GM18526 (cell line): ENCODE data around the gene RTF1.

Experiments
- POLR2A ChIP-seq: IDR thresholded peaks from 3 replicates; pipeline ENCODE4 v1.6.1; 2011; ENCODE audit not compliant: insufficient read length; ENCODE audit errors: extremely low read depth

RTF1 gene

DNA sequence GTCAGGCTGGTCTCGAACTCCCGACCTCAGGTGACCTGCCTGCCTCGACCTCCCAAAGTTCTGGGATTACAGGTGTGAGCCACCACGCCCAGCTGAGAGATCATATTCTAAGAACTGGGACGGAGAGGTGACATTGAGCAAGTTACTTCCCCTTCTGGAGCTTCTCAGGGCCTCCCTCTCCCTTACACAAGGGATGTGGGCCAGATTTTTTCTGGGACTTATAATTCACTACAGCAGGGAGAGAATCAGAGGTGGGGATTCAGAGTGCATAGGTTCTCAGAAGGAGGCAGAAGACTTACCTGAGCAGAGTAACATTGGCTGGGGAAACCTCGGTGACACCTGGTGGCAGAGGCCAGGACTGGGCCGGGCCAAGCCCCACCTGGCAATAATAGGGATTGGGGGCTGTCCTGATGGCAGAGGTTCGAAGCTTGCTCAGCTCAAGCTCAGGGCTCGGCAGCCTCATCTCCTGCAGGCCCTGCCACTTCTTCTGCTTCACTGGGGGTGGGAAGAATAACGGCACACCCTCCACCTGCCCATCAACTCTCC is 90.0 kb downstream of the RTF1 start:
- TF ChIP-seq POLR2A, result no peak

DNA sequence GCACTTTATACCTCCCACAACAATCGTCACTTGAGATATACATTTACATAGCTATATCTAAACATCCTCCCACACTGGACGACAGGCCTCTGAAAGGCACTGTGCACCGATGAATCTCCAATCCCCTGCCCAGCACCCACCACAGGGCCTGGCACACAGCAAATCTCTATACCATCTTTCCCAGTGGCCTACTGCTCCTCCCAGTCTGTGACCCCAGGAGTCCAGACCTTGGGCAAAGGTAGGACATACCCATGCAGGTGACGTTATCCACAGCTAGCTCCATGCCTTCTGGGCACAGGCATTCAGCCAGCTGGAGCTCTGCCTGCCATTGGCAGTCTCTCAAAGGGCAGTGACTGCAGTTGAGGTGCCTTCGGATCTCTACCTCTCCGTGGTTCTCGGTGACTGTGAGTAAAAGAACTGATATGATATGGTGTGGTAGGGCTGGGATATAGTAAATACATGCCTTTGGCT is 91.0 kb downstream of the RTF1 start:
- no peak for TF ChIP-seq POLR2A

GRCh38 chr15:41510728-41511127 is 93.8 kb downstream of the RTF1 start:
- no peak for TF ChIP-seq POLR2A

GRCh38 chr15:41511331-41511898 is 94.5 kb downstream of the RTF1 start:
- no peak for TF ChIP-seq POLR2A

DNA sequence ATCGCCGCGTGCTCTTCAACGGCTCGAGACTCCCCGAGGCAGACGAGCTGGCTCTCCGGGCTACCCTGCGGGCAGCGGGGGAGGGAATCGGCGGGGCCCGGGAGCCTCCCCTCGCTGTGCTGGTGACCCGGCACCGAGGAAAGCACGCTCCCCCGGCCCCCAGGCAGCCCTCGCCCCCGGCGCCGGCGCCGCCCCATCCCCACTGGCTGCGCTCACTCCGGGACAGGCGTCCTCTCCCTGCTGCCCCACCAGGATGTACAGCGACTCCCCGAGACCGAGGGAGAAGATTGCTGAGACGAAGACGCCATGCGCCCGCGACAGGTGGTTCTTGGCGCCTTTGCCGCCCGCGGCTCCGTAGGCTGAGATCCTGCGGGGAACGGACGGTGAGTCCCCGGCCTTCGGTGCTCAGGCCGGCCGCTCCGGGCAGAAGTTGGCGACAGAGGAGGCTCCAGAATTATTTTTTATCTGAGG is 95.0 kb downstream of the RTF1 start:
- no peak for TF ChIP-seq POLR2A

DNA sequence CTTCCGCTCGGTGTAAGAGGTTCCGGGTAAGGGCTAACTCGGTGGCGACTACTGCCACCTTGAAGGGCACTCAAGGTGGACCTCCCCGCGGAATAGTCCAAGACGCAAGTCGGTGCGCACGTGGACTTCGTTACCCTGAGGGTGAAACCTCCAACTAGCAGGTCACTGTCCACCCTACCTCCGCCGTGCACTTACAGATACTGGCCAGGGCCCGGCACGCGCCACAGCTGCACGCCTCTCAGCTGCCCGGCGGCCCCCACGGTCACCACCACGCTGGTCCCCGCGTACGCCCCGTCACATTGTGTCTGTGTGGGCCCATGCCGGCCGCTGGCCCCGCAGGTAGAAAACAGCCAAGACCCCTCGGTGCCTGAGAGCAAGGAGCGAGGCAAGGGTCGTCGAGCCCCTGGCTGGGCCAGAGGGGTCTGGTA is 95.6 kb downstream of the RTF1 start:
- TF ChIP-seq POLR2A, result no peak

GRCh38 chr15:41512940-41513505 is 96.1 kb downstream of the RTF1 start:
- no peak for TF ChIP-seq POLR2A

- TF ChIP-seq POLR2A, result no peak
These were observed 96.8 kb downstream of the RTF1 start, which contains the start of gene LTK for GRCh38 chr15:41513506-41514227. TSS of gene LTK (minus strand) at chr15:41513827. CDS start at chr15:41513709, 118 bp downstream.

DNA sequence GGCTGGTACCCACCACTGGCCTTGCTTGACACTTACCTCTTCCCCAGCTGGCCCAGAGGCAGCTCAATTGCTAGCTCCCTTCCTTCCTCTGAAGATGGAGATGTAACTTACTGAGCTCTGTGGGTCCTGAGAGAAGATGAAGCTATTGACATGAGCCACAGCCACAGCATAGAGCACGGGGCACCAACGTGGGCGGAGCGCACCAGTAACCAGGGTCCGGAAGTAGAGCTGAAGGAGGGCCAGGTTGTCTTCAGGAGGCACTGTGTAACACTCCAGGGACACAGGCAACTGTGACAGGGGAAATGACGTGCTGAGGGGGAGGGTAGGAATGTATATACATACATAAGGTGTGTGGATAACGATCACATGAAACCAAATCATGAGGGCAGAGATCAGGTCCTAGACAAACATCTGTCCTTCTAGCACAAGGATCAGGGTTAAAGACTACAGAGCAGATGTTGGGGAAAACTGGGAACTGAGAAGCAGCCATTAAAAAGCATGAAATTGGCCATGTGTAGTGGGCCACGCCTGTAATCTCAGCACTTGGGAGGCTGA is 101.1 kb downstream of the RTF1 start:
- no peak for TF ChIP-seq POLR2A

DNA sequence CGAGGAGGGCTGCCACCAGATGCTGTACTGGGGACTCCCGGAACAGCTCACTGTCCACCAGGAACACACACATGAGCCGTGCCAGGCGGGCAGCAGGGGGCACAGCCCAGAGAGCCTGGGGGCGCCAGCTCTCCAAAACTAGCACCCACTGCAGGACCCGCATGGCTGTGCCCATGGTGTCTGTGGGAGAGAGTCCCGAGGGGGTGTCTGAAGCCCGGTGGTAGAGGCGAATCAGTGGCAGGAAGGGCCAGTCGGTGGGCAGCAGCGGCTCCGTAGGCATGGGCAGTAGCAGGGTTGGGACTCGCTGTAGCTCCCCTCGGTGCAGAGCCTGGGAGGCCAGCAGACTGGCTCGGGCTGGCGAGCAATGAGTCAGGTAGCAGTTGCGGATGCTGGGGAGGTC is 103.7 kb downstream of the RTF1 start:
- no peak for TF ChIP-seq POLR2A

- TF ChIP-seq POLR2A, result no peak
These were observed 104.7 kb downstream of the RTF1 start for GRCh38 chr15:41521614-41522013.

- no peak for TF ChIP-seq POLR2A
These were observed 106.2 kb downstream of the RTF1 start for GRCh38 chr15:41523097-41523496.

DNA sequence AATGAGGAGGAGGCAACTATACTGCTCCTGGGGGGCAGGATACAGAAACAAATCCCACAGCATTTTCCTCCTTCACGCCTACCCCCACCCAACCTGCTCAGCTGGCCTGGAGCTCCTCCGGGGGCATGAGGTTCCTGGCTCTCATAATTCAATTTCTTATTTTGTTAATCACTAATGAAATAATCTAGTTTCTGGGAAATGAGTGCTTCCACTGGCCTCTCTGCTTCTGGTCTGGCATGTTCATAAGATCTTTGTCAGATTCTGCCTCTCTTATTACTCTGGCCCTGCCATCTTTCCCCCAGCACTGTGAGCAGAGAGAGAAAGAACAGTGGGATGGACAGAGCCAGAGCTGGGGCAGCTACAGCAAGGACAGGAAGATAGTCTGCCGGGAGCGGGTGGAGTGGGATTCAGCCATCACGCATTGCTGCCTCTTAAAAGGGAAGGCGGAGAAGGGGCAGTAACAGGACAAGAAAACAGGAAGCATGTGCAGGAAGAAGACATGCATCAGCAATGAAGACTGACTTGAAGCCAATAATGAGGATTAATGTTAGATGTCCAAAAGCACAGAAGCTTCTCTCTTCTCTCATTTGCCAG is 113.6 kb downstream of the RTF1 start:
- TF ChIP-seq POLR2A, result no peak
